HG02798 (cell line): ENCODE data around the gene BATF3.
"Not testable (repeated sequence)": the region's sequence is repeated elsewhere in the genome, so short reads cannot be mapped to it uniquely, and the experiment has no call there.

ENCODE experiments used
- ATAC-seq: cut with Tn5 transposase; IDR thresholded peaks from one replicate; pipeline ENCODE4 v1.9.1; 2021; ENCODE audit warnings: mild to moderate bottlenecking; ENCODE audit not compliant: unreplicated experiment, poor library complexity

BATF3 gene

GRCh38 chr1:212639524-212639923 is 60.1 kb downstream of the BATF3 start:
- not testable (repeated sequence) for ATAC-seq

- no peak for ATAC-seq
Measured at GRCh38 chr1:212638492-212639151, 61.0 kb downstream of the BATF3 start.

DNA sequence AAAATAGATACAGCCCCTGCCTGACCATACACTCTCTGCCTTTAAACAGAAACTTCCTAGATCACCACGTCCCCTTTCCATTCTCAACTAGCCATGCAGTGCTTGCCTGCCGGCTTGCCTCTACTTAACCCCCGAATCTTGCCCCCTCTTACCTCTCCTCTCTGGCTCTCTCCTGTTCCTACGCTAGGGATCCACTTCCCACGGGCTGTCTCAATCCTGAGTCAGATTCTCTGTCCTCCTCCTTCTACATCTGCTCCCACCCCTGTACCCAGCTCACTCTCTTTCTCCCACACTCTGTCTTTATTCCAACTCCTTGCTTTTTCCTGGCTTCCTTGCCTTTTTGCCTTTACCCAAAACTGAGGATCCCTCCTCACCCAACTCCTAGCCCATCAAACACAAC is 61.7 kb downstream of the BATF3 start:
- no peak for ATAC-seq
